Sigmoid colon (tissue), 4 donors: ENCODE results near the gene CTR9.

Source experiments
- CTCF ChIP-seq, 4 experiments: fragments of 450-650 bp in 3 of 4; fragments of 200-600 bp in 1 of 4; IDR thresholded peaks; one replicate each; pipeline ENCODE4 v1.5.1; 2016 to 2019; ENCODE audit warnings: antibody characterized with exemption in 4 of 4, mild to moderate bottlenecking in 3 of 4, moderate library complexity in 2 of 4
- EP300 ChIP-seq, 4 donors: sonication (generic); formaldehyde crosslinking; IDR thresholded peaks; one replicate each; pipeline ENCODE4 v1.6.1; 2017; ENCODE audit warnings: antibody characterized with exemption in 4 of 4
- POLR2A ChIP-seq, 2 donors: fragments of 450-650 bp; IDR thresholded peaks; one replicate each; pipeline ENCODE4 v1.6.1; 2016; ENCODE audit warnings: antibody characterized with exemption in 2 of 2, mild to moderate bottlenecking in 2 of 2, moderate library complexity in 2 of 2
- POLR2AphosphoS5 ChIP-seq, 4 donors: sonication (generic); formaldehyde crosslinking; IDR thresholded peaks; one replicate each; pipeline ENCODE4 v1.6.1; 2017; ENCODE audit warnings: antibody characterized with exemption in 4 of 4

GRCh38 chr11:10720881-10721376 lies 30.1 kb upstream of the CTR9 start:
- TF ChIP-seq POLR2AphosphoS5 (IDR thresholded peaks at IDR 0.05) (no peak), POLR2A (IDR thresholded peaks at IDR 0.05) (no peak), CTCF (IDR thresholded peaks at IDR 0.05) (no peak), EP300 (IDR thresholded peaks at IDR 0.05) (no peak)
